K562 (cell line): ENCODE measurements around the gene NT5DC2. TPM values are rescaled to one million over a fixed set of nuclear protein-coding genes. Genes with fewer than 3 reads are reported as not detected.
A peak's percentile ranks its signal among the peaks of the same experiment; 100 is the strongest.

ENCODE experiments used
- ATAC-seq: fragments of 200-7000 bp; cut with Tn5 transposase; 3 replicates; pipeline ENCODE4 v1.9.1; 2020; ENCODE audit warnings: moderate library complexity
- BruUV-seq: library from RNA; stranded (reverse); fragments of 400-500 nt; replicated peaks from 2 replicates; lab custom pipeline; 2021; lab: Mats Ljungman, UMichigan
- CTCF ChIA-PET: fragments of 300-600 bp; formaldehyde crosslinking; extraction: SDS; loops from one replicate; lab custom pipeline; 2021; ENCODE audit warnings: low intra/inter-chr PET ratio; lab: Yijun Ruan, JAX
- POLR2A ChIA-PET: fragments of 300-600, 350-650 bp; sonication (Branson Sonifier 250); formaldehyde crosslinking; extraction: SDS; loops from one replicate; lab custom pipeline; 2021; ENCODE audit warnings: antibody characterized with exemption, inconsistent platforms; lab: Yijun Ruan, JAX
- DNase-seq, 4 experiments: peaks; one replicate each; pipeline versions ENCODE4 v3.0.0 to v3.0.0-alpha.2; 2011 to 2018; ENCODE audit warnings: low spot score in 3 of 4, mixed read lengths in 3 of 4; ENCODE audit errors: extremely low read depth in 1 of 4
- FAIRE-seq: peaks from 2 replicates; lab custom pipeline; 2011; peaks lifted over from hg19 to GRCh38; lab: Jason Lieb, UNC
- H2AFZ ChIP-seq: 2 replicates; pipeline ENCODE4 v1.6.0; 2011; ENCODE audit warnings: low read depth, low read length, control low read depth, inconsistent platforms
- H3K27ac ChIP-seq: fragments of 200-600 bp; 3 replicates; pipeline ENCODE4 v1.8.0; 2011; ENCODE audit warnings: low read depth, mild to moderate bottlenecking, control low read depth, inconsistent platforms, low read length, moderate library complexity, mixed read lengths; ENCODE audit errors: extremely low read depth
- H3K27me3 ChIP-seq, 2 experiments: fragments of 300-600 bp in 1 of 2; 2 replicates in 1 of 2; 3 replicates in 1 of 2; pipeline versions ENCODE4 v1.6.0 to v1.8.0; 2011; ENCODE audit warnings: inconsistent platforms in 2 of 2, low read length in 2 of 2, mild to moderate bottlenecking in 1 of 2, mixed read lengths in 1 of 2, moderate library complexity in 1 of 2; ENCODE audit not compliant: control insufficient read depth in 2 of 2, insufficient read depth in 2 of 2
- H3K36me3 ChIP-seq: fragments of 300-600 bp; 3 replicates; pipeline ENCODE4 v1.8.0; 2011; ENCODE audit warnings: mild to moderate bottlenecking, low read length, inconsistent platforms; ENCODE audit not compliant: control insufficient read depth, insufficient read depth
- H3K4me1 ChIP-seq, 2 experiments: fragments of 200-600 bp in 1 of 2; replicated peaks in 1 of 2; 2 replicates in 1 of 2; 3 replicates in 1 of 2; pipeline versions ENCODE4 v1.5.1 to v1.8.0; 2011; ENCODE audit warnings: inconsistent platforms in 2 of 2, low read length in 2 of 2, mild to moderate bottlenecking in 1 of 2, mixed read lengths in 1 of 2, moderate library complexity in 1 of 2; ENCODE audit not compliant: control insufficient read depth in 2 of 2, insufficient read depth in 2 of 2
- H3K4me2 ChIP-seq: 2 replicates; pipeline ENCODE4 v1.6.1; 2011; ENCODE audit warnings: low read length, control low read depth, inconsistent platforms, mixed read lengths; ENCODE audit not compliant: insufficient read depth
- H3K4me3 ChIP-seq: fragments of 200-600 bp; sonication (generic), shearing (Covaris generic); 2 replicates; pipeline ENCODE4 v1.5.1; 2016; ENCODE audit warnings: control low read depth, inconsistent platforms
- H3K79me2 ChIP-seq: fragments of 200-600 bp; 3 replicates; pipeline ENCODE4 v1.8.0; 2011; ENCODE audit warnings: low read length, inconsistent platforms; ENCODE audit not compliant: control insufficient read depth, insufficient read depth
- H3K9ac ChIP-seq, 2 experiments: 2 replicates each; pipeline versions ENCODE4 v1.6.0 to v1.6.1; 2011; ENCODE audit warnings: low read depth in 2 of 2, low read length in 2 of 2, control low read depth in 1 of 2, inconsistent platforms in 1 of 2, mild to moderate bottlenecking in 1 of 2, mixed read lengths in 1 of 2; ENCODE audit not compliant: insufficient read depth in 1 of 2
- H3K9me1 ChIP-seq: one replicate; pipeline ENCODE4 v1.6.0; 2011; ENCODE audit warnings: inconsistent platforms, mild to moderate bottlenecking, low read length, moderate library complexity; ENCODE audit not compliant: control insufficient read depth, insufficient read depth
- H3K9me3 ChIP-seq: replicated peaks from 2 replicates; pipeline ENCODE4 v1.5.1; 2011; ENCODE audit warnings: low read depth, low read length, inconsistent platforms; ENCODE audit not compliant: control insufficient read depth, insufficient read depth
- H4K20me1 ChIP-seq: replicated peaks from 2 replicates; pipeline ENCODE4 v1.6.1; 2011; ENCODE audit warnings: low read length, inconsistent platforms, mixed read lengths; ENCODE audit not compliant: control insufficient read depth, insufficient read depth
- CBX5 ChIP-seq: IDR thresholded peaks from 2 replicates; pipeline ENCODE4 v1.6.1; 2014; ENCODE audit warnings: low read depth, borderline replicate concordance
- CSDE1 ChIP-seq, 2 experiments: fragments of 450-650 bp; IDR thresholded peaks; 2 replicates each; pipeline ENCODE4 v1.6.1; 2016; ENCODE audit warnings: mild to moderate bottlenecking in 1 of 2
- ETV5 ChIP-seq: sonication (generic); formaldehyde crosslinking; IDR thresholded peaks from 2 replicates; pipeline ENCODE4 v1.4.0; 2020; ENCODE audit warnings: low read depth, mild to moderate bottlenecking, missing genetic modification reagents
- ETV6 ChIP-seq, 3 experiments: fragments of 150-350 bp in 1 of 3; sonication (generic) in 1 of 3; formaldehyde crosslinking in 1 of 3; IDR thresholded peaks; 2 replicates each; pipeline versions ENCODE4 v1.6.1 to v1.8.0; 2014 to 2022; ENCODE audit warnings: borderline replicate concordance in 2 of 3, low read depth in 2 of 3, antibody characterized with exemption in 1 of 3, low read length in 1 of 3, mild to moderate bottlenecking in 1 of 3, missing genetic modification reagents in 1 of 3
- LARP7 ChIP-seq: fragments of 450-650 bp; IDR thresholded peaks from 2 replicates; pipeline ENCODE4 v1.6.1; 2016
- MED1 ChIP-seq: sonication (generic); formaldehyde crosslinking; IDR thresholded peaks from 2 replicates; pipeline ENCODE4 v1.8.1; 2023; ENCODE audit warnings: missing genetic modification reagents, borderline replicate concordance
- TCFL5 ChIP-seq: fragments of 250-450 bp; sonication (Bioruptor Pico); conservative IDR thresholded peaks from 2 replicates; pipeline ENCODE4 v1.6.1; 2021; ENCODE audit warnings: mild to moderate bottlenecking, moderate library complexity, matching md5 sums
- ZNF232 ChIP-seq: sonication (generic); formaldehyde crosslinking; IDR thresholded peaks from 2 replicates; pipeline ENCODE4 v1.8.0; 2022; ENCODE audit warnings: mild to moderate bottlenecking, missing genetic modification reagents
- ZNF77 ChIP-seq: fragments of 250-450 bp; sonication (Bioruptor Pico); IDR thresholded peaks from 2 replicates; pipeline ENCODE4 v1.5.0; 2020
- WGBS: fragments of 100-300 bp; shearing (Covaris generic); methylation state at CpG from one replicate; pipeline ENCODE4 v1.1.6; 2016; ENCODE audit warnings: low coverage, mixed read lengths; ENCODE audit not compliant: insufficient coverage; ENCODE audit errors: missing lambda C conversion rate; 5-methylcytosine and 5-hydroxymethylcytosine counted together
- in situ Hi-C: fragments of 300-500 bp; cut with MboI; formaldehyde crosslinking; loops from 4 replicates; pipeline ENCODE4 v1.15.0; 2018; ENCODE audit warnings: inconsistent platforms, mixed read lengths
- intact Hi-C: fragments of 100-400 bp; cut with micrococcal nuclease; formaldehyde crosslinking; loops from 2 replicates; pipeline ENCODE4 v1.14.2; 2022
- polyA plus RNA-seq, 8 experiments: library from polyadenylated mRNA; depleted of rRNA in 4 of 8; stranded (reverse) in 5 of 8; unstranded in 3 of 8; fragments of >200 nt; fragmentation: Nextera tagmentation in 2 of 8; fragmentation: Illumina TruSeq in 1 of 8; extraction: Ambion mirVana in 2 of 8; extraction: Trizol in 1 of 8; gene quantifications; 2 replicates each; pipeline versions ENCODE4 v1.2.1 to v1.2.3, GENCODE V29; 2011 to 2014; ENCODE audit warnings: inconsistent platforms in 1 of 8, missing spikeins in 1 of 8
- total RNA-seq, 7 experiments: library from RNA; depleted of rRNA in 6 of 7; stranded (reverse); fragments of >200 nt in 6 of 7; fragmentation: Illumina TruSeq in 2 of 7; extraction: Trizol in 2 of 7; gene quantifications; 2 replicates each; pipeline versions ENCODE4 v1.2.1 to v1.2.3, GENCODE V29; 2011 to 2021; ENCODE audit warnings: low replicate concordance in 1 of 7

Gene NT5DC2
- total and polyA plus RNA-seq, 9 of the 15 experiments (the other 6 are each of a cell fraction or from before 2014, with no cell fraction given): 25.6 to 168 (median 122) TPM

DNA sequence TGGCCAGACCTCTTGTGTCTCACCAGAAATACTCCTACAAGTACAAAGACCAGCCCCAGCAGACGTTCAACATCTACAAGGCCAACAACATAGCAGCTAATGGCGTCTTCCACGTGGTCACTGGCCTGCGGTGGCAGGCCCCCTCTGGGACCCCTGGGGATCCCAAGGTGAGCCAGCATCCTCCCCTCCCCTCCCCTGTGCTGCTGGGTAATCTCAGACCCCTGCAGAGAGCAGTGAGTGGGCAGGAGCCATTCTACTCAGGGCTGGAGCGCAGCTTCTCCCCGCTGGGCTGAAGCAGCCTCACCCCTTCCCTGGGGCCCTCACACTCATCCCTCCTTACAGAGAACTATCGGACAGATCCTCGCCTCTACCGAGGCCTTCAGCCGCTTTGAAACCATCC, 28.7 kb downstream of the NT5DC2 start:
- CTCF ChIA-PET: no interaction called here
- no peak overlapping the region for H3K4me3 ChIP-seq
- no peaks in the 10 kb centered on the region for H3K9me3 ChIP-seq
- no peaks in the 10 kb centered on the region for H3K79me2 ChIP-seq
- DNase-seq (no peak), FAIRE-seq (no peak), ATAC-seq (no peak)
- WGBS: 7% methylated on average over 5 of the region's 10 CpGs
- BruUV-seq: no TSS peak
- TF ChIP-seq ETV5: no peak
- no peak for TF ChIP-seq TCFL5 (CRISPR knock-in tag)
- no peak for TF ChIP-seq ZNF232 (CRISPR knock-in tag)
- no peak for TF ChIP-seq CSDE1 (IDR thresholded peaks at IDR 0.05)
- no peak for TF ChIP-seq ETV6 (IDR thresholded peaks at IDR 0.05; ENCODE audit: borderline replicate concordance in 1 of 2, low read depth in 2 of 2, low read length in 1 of 2)
- TF ChIP-seq ETV6 (CRISPR knock-in tag; IDR thresholded peaks at IDR 0.05; ENCODE audit: borderline replicate concordance): no peak
- no peak for TF ChIP-seq CBX5
- TF ChIP-seq MED1 (CRISPR knock-in tag): no peak
- TF ChIP-seq ZNF77 (CRISPR knock-in tag): no peak
- no peak for TF ChIP-seq LARP7
- H3K27me3 ChIP-seq: peaks cover 0 to 5% of the 10 kb centered on the region in 2 experiments; a peak in 1 of 5 replicates
- no peak overlapping the region for H2AFZ ChIP-seq
- H3K9me1 ChIP-seq: no peaks in the 10 kb centered on the region
- peaks cover 0 to 46% of the 10 kb centered on the region in 2 experiments; a peak in 2 of 5 replicates for H3K4me1 ChIP-seq
- POLR2A ChIA-PET: interaction anchor here (0.6 to 1.5 kb wide), 5 partner anchors 11 to 80 kb away, joined by 3 to 5 read pairs (median 4); no protein-coding TSS in a partner anchor
- H3K4me2 ChIP-seq: no peak overlapping the region
- no peaks in the 10 kb centered on the region for H4K20me1 ChIP-seq
- H3K9ac ChIP-seq: peak overlapping the region in 1 of 2 experiments; percentile 64; a peak in 2 of 4 replicates
- H3K36me3 ChIP-seq: no peaks in the 10 kb centered on the region
- in situ Hi-C loops: no loop called here
- no peak overlapping the region for H3K27ac ChIP-seq
- intact Hi-C loops: no loop called here
